ENCODE results near the gene KIAA0753. TPM values are rescaled to one million over a fixed set of nuclear protein-coding genes. Genes with fewer than 3 reads are reported as not detected.

KIAA0753 gene
- total RNA-seq, 2 donors from 2014 or later: 37.2 to 50.1 TPM

- Histone ChIP-seq H3K9ac (ENCODE audit: extremely low read depth, low read length, poor library complexity, severe bottlenecking) (no peak overlapping the region), H3K4me3 (ENCODE audit: low read length) (no peak overlapping the region), H3K4me1 (ENCODE audit: control insufficient read depth, insufficient read depth, low read length) (no peaks in the 10 kb centered on the region), H3K36me3 (ENCODE audit: control insufficient read depth, insufficient read depth, low read length) (peaks cover 71% of the 10 kb centered on the region), H3K27ac (ENCODE audit: low read depth, low read length) (no peak overlapping the region), H3K9me3 (ENCODE audit: control insufficient read depth, low read length) (peaks cover 37% of the 10 kb centered on the region), H3K27me3 (ENCODE audit: control insufficient read depth, insufficient read depth, low read length, poor library complexity, severe bottlenecking) (no peaks in the 10 kb centered on the region)
- H3K27ac Mint-ChIP-seq: no peak overlapping the region
- no peak for DNase-seq
- peaks cover 3% of the 10 kb centered on the region for H3K4me1 Mint-ChIP-seq
- peaks cover 38% of the 10 kb centered on the region for H3K9me3 Mint-ChIP-seq
- WGBS, 2 experiments (ENCODE audit: insufficient coverage in 1 of 2, insufficient read length in 1 of 2): 94% methylated on average over 8 of the region's 9 CpGs; no CpG with 5 or more reads in 1 of the 2 experiments
- no peak overlapping the region for H3K4me3 Mint-ChIP-seq
- H3K27me3 Mint-ChIP-seq (ENCODE audit: insufficient read depth): no peaks in the 10 kb centered on the region
- TF ChIP-seq CTCF (conservative IDR thresholded peaks at IDR 0.05): no peak
- H3K36me3 Mint-ChIP-seq (ENCODE audit: low read depth): peaks cover 87% of the 10 kb centered on the region
These were observed 59.9 kb downstream of the KIAA0753 start for GRCh38 chr17:6580625-6581024.

GRCh38 chr17:6578491-6578890 is 62.0 kb downstream of the KIAA0753 start:
- peaks cover 8% of the 10 kb centered on the region for H3K4me1 Mint-ChIP-seq
- no peak overlapping the region for H3K27ac ChIP-seq (ENCODE audit: low read depth, low read length)
- H3K27me3 Mint-ChIP-seq (ENCODE audit: insufficient read depth): no peaks in the 10 kb centered on the region
- no peaks in the 10 kb centered on the region for H3K27me3 ChIP-seq (ENCODE audit: control insufficient read depth, insufficient read depth, low read length, poor library complexity, severe bottlenecking)
- no peak overlapping the region for H3K4me3 ChIP-seq (ENCODE audit: low read length)
- no peak overlapping the region for H3K9ac ChIP-seq (ENCODE audit: extremely low read depth, low read length, poor library complexity, severe bottlenecking)
- H3K4me3 Mint-ChIP-seq: no peak overlapping the region
- peaks cover 18% of the 10 kb centered on the region for H3K9me3 ChIP-seq (ENCODE audit: control insufficient read depth, low read length)
- H3K27ac Mint-ChIP-seq: no peak overlapping the region
- peaks cover 50% of the 10 kb centered on the region for H3K36me3 ChIP-seq (ENCODE audit: control insufficient read depth, insufficient read depth, low read length)
- no peak for TF ChIP-seq CTCF (conservative IDR thresholded peaks at IDR 0.05)
- peaks cover 73% of the 10 kb centered on the region for H3K36me3 Mint-ChIP-seq (ENCODE audit: low read depth)
- H3K9me3 Mint-ChIP-seq: peaks cover 18% of the 10 kb centered on the region
- H3K4me1 ChIP-seq (ENCODE audit: control insufficient read depth, insufficient read depth, low read length): no peaks in the 10 kb centered on the region
- DNase-seq: no peak
- WGBS, 2 experiments (ENCODE audit: insufficient coverage in 1 of 2, insufficient read length in 1 of 2): 84 to 89% methylated on average over 6 of the region's 6 CpGs

- H3K9me3 ChIP-seq (ENCODE audit: control insufficient read depth, low read length): peaks cover 11% of the 10 kb centered on the region
- H3K27me3 ChIP-seq (ENCODE audit: control insufficient read depth, insufficient read depth, low read length, poor library complexity, severe bottlenecking): no peaks in the 10 kb centered on the region
- H3K9ac ChIP-seq (ENCODE audit: extremely low read depth, low read length, poor library complexity, severe bottlenecking): no peak overlapping the region
- Mint-ChIP-seq H3K27ac (no peak overlapping the region), H3K4me1 (peaks cover 8% of the 10 kb centered on the region), H3K36me3 (ENCODE audit: low read depth) (peaks cover 66% of the 10 kb centered on the region), H3K27me3 (ENCODE audit: insufficient read depth) (no peaks in the 10 kb centered on the region), H3K4me3 (no peak overlapping the region), H3K9me3 (peaks cover 10% of the 10 kb centered on the region)
- no peak overlapping the region for H3K4me3 ChIP-seq (ENCODE audit: low read length)
- WGBS, 2 experiments (ENCODE audit: insufficient coverage in 1 of 2, insufficient read length in 1 of 2): 90 to 96% methylated on average over 6 of the region's 7 CpGs
- no peak for TF ChIP-seq CTCF (conservative IDR thresholded peaks at IDR 0.05)
- H3K4me1 ChIP-seq (ENCODE audit: control insufficient read depth, insufficient read depth, low read length): no peaks in the 10 kb centered on the region
- peaks cover 42% of the 10 kb centered on the region for H3K36me3 ChIP-seq (ENCODE audit: control insufficient read depth, insufficient read depth, low read length)
- no peak overlapping the region for H3K27ac ChIP-seq (ENCODE audit: low read depth, low read length)
- no peak for DNase-seq
These were observed 62.7 kb downstream of the KIAA0753 start for GRCh38 chr17:6577686-6578263.

Measured in endodermal cell (in vitro differentiated cells).